IPS DF 4.7 (cell line): ENCODE results near the gene DNAJC17.

Experiments
- DNase-seq: peaks from one replicate; pipeline ENCODE4 v3.0.0-alpha.2; 2013; ENCODE audit warnings: low spot score; ENCODE audit errors: extremely low read depth

The DNAJC17 gene

DNA sequence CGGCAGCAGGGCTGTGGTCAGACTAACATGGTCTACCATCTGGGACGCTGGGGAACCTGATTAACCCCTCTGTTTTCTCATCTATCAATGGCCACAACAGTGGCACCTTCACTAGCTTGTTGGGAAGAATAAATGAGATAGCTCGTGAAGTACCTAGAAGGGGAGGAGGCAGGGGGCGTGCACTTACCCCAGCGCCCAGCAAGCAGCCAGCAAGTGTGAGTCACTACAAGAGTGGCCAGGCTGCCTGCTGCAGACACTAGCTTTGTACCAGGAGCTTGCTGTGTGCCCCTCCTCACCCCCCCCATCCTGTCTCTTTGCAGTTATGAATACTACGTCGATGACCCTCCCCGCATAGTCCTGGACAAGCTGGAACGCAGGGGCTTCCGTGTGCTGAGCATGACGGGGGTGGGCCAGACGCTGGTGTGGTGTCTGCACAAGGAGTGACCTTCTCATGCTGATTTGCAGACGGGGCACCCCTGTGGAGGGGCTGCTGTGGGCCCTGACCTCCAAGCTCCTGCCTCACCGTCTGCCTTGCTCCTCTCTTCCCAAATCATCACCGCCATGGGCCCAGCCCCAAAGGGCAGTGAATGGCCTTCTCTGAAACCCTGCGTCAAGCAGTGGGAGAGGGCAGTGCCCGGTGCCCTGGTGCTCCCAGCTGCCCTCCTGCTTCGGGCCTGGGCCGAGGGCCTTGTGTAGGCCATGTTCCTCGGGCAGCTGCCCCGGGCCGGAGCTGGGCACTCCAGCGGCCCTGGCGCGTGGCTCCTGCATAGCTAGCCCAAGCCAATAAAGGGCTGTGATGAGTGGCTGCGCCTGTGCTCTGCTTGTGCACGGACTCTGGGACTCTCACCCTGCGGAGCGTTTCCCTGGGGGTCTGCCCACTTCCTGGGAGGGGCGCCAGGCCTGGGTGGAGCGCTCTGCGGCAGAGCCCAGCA, 40.1 kb downstream of the DNAJC17 start:
- no peak for DNase-seq

DNA sequence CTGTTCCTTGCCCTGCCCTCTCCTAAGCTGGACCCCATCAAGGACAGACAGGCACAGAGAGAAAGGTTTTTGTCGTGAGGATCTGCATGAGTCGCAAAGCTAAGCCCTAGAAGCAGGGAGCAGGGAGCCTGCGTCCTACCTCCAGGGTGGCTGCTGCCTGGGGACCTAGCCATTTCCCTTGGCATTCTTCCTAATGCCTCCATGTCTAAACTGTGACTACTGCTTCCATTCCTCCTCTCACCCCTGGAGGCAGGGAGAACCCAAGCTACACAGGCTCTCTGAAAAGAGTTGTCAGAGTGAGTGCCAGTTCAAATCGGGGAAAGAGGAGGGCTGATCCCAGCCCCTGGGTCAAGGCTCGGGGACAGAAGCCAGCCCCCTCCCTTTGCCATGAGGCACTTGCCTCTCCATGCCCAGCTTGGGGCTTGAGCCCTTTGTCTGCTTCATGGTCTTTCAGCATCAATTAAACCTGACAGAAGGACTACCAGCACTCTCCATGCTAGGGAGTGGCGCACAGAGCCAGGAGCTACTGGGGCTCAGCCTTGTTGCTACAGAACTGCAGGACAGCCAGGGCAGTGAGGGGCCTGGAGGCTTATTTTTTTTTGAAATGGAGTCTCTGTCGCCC, 41.0 kb downstream of the DNAJC17 start:
- no peak for DNase-seq

DNA sequence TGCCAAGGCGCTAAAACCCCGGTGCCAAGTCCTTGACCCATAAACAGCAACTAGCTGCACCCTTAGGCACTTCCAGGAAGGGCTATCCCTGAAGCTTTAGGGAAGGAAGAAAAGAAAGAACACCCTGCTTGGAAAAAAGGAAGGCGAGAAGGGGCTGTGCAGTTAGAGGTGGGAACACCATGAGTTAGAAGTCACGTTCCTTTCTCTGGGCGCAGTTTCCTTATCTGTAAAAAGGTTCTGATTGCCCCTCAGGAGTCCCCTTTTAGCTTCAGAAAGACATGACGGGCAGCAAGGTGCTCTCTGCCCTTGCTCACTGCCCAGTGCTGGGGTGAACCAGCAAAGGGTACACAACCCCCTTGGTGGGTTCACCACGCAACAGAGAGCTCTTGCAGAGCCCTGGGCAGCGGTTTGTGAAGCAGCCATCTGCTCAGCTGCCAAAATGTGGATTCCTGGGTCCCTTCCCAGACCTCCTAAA, 42.6 kb downstream of the DNAJC17 start:
- DNase-seq: no peak

- no peak for DNase-seq
These were observed 43.3 kb downstream of the DNAJC17 start, which contains the start of gene GCHFR for GRCh38 chr15:40763801-40764628. Gene GCHFR (plus strand): TSS chr15:40764068. CDS start chr15:40764181, 113 bp downstream.

DNA sequence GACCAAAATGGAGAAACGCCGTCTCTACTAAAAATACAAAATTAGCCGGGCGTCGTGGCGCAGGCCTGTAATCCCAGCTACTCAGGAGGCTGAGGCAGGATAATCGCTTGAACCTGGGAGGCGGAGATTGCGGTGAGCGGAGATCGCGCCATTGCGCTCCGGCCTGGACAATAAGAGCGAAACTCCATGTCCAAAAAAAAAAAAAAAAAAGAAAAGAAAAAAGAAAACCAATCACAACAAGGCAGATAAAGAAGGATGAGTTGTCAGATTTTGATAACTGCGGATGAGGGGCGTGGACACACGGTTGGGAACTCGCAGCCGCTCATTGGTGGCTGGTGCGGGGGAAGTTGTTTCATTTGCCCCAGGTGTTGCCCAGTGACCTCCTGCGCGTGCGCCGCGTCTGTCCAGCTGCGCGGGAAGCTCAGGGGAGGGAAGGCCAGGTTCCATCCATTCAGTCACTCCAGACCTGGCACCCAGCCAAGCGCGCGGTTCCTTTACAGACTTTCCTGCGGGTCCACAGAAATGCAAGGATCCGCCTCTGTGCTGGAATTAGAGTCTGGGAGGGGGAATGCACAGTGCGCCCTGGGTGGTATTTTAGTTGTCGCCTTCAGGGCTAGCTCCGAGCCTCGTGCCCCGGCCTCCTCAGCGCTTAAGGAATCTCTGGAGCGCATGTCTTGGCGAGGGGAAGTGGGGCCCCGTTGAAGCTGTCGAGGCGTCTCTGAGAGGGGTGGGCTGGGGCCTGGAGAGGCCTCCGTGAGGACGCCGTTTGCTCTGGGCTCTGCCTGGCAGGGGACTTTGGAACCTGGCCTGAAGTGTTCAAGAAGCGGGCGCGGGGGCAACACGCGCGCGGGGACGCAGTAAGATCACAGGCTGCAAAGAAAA, 44.1 kb downstream of the DNAJC17 start:
- DNase-seq: no peak

GRCh38 chr15:40759961-40760360, 47.3 kb downstream of the DNAJC17 start:
- no peak for DNase-seq

DNA sequence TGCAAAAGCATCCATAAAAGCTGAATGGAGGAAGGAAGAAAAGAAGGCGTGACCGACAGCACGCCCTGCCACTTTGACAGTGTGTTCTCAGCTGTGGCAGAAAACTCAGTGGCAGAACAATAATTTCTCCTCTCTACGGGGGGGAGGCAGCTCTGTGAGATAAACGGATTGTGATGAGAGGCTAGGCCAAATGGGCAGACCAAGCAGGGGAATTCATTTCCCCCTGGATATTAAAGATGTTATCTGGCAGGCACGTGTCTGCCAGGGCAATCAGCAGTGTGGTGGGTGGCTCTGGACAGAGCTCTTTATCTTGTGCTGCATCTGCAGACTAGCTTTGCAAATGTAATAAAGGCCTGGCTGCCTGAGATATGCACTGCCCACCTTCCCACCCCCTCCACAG, 50.3 kb downstream of the DNAJC17 start:
- DNase-seq: no peak

GRCh38 chr15:40755812-40756208, 51.5 kb downstream of the DNAJC17 start:
- DNase-seq: no peak

DNA sequence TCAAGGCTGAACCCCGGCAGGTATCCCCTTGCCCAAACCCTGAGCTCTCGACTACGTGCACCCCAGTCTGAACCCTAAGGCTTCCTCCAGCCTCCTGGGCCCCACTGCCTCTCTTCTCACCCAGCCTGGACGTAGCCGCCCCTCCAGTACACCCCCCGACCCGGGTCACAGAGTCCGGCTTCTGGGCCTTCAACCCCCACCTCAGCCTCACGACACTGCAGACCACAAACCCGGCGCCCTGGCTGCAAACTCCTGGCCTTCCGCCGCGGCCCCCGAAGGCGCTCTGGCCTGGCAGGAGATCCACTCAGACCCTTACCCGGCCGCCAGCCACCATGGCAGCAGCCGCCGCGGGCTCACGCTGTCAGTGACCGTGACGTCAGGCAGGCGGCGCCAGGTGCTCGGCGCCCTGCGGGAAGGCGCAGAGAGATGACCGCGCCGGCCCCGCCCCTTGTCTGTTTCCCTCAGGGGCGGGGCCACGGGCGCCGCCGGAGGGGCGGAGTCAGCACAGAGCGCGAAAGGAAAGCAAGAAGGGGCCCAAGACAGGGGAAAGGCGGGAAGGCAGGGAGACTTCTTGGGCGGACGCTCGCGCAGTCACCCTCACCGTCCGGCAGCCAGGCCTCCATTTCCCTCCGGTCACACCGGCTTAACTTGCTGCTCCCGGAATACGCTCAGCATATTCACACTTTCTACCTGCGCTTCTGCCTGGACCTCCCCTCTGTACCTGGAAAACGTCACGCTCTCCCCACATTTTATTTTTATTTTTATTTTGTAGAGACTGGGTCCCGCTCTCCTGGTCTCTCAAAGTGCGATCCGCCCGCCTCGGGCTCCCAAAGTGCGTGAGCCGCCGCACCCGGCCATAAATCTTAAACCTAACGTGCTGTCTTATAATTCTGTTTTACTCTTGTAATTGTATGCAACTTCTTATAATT, 52.1 kb downstream of the DNAJC17 start, which contains the start of gene RMDN3:
RMDN3 (minus strand) TSS at position 372 of the 929 bp plus-strand sequence. CDS start 471 bp downstream, outside the sequence.
- DNase-seq: no peak

DNA sequence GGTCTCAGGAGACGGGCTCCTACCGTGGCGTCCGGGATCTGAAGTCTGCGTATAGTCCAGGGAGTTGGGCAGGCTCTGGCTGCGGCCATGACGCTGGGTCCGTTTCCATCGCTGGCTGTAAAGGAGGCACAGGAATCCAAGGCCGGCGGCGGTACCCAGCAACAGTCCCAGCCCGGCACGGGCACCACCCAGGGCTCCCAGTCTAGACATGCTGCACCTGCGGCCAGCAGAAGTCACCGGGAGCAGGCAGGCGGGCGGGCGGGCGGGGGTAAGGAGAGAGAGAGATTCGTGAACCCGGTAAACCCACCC, 52.7 kb downstream of the DNAJC17 start:
- no peak for DNase-seq

- DNase-seq: no peak
These were observed 55.5 kb downstream of the DNAJC17 start for GRCh38 chr15:40751745-40752144.

DNA sequence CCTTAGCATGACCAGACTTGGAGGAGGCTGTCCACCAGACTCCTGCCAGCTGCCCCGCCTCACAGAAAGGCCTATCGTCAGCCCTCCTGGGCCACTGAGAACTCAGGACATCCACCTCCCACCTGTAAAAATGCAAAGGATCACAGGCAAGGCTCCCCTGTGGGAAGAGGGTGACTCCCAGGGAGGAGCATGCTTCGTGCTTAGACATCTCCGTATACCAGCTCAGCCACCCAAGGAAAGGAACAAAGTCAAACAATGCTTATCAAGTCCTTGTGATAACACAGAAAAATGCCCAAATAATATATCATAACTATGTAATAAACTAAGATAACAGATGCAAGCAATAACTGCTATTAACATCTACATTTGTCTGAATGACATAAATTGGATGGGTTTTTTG, 56.4 kb downstream of the DNAJC17 start:
- DNase-seq: no peak

- DNase-seq: no peak
These were observed 58.1 kb downstream of the DNAJC17 start for GRCh38 chr15:40749151-40749630.

DNA sequence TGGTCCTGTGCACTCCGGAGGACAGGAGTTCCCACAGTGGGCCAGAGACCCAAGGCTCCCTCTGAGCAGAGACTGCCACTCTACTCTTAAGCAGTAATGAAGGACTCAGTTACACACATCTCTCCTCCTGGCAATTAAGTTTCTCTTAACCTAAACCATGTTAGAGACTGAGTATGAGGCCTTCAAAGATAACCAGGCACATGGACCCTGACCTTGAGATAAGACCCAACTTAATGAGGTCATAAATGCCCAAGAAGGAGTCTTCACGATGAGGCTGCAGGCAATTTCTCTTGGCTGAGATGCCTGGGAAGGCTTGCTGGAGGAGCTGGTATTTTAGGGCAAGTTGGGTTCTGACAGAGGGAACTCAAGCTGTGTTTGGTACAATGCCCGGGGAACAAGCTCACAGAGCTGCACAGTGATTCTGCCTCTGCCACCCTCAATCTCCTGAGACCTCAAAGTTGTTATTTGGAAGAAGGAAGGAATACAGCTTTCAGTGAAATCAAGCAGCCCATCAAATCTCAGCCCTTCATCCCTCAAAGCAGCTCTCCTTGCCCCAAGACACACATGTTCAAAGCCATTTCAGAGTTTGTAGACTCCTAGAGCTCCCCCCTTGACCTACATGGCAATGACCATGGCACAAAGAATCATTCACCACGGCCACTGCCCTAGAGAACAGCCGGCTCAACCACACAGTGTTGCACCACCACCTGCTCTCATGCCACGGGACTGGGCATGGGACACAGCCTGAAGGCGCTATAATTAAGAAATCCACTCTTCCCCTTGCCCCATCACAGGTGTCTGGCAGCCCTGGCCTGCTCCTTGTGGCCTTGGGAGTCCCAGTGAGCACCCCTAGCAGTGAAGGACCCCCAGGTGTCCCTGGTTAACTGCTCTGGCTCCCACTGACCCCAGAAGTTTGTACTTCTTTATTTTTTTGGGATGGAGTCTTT, 59.3 kb downstream of the DNAJC17 start:
- no peak for DNase-seq

DNA sequence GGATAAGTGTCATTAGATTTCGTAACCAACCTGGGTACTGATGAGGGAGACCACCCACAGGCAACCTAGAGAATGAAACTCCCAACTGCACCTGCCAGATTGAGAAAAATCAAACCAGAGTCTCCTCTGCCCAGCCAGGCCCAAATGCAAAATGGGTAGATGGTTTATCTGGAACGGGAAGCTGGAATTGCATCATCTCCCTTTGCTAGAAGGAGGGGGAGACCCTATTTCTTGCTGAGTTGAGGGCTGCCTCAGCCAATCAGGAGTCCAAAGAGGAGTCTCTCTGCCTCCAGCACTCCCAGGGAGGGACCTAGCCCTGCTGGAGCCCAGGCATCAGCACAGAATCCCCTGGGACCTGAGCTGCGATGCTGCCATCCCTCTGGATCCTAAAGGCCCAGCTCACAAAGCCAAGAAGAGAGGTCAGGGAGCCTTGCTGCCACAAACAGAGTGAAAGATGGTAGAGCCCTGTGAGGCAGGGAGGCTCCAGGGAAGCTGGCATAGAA, 60.3 kb downstream of the DNAJC17 start:
- no peak for DNase-seq

DNA sequence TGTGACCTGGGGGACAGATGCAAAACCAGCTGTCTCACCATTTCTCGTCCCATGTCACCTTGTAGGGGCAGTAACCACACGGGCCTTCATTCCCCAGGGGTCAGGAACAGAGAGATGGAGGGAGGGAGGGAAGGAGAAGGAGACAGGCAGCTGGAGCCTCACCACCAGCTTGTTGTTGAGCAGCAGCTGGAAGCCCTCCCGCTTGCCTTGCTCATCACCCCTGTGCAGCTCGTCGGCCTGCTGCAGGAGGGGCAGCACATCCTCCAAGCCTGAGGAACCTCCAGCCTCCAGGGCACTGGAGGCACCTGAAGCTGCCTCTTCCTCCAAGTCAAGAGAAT, 62.5 kb downstream of the DNAJC17 start:
- DNase-seq: no peak

DNA sequence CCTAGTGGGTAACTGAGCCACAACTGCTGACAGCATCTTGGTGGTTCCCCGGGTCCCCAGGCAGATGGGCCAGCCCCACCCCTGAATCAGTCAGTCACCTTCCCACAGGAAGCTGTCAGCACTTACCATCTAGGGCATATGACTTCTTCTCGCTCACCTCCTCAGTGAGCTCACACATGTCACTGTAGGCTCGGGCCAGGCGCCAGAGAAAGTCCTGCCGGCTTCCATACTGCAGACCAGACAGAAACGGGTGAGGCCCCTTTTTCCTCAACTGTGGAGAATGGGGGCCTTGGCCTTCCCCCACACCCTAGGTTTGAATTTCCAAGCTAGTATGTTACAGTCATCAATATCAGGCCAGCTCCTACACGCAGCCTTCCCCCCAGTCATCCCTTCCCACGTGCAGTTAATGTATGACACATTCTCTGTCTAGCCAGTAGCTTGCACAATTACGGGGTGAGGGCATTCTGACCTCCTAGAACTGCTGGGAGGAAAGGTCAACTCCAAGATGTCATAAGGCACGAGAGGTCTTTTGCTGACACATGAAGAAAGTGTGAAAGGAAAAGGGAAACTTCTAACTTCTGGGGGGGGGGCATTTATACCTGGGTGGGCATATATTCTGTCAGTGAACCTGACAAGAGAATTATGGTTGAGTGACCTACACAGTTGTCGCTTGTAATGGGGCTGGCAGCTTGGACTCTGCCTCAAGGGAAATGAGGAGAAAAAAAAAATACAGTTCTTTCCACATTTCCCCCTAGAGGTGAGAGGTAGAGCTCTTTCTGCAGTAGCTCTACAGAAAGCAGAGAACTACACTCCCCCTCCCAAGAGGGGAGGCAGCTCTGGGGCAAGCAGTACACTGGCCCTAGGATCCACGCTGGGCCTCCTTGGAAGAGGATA, 63.1 kb downstream of the DNAJC17 start:
- no peak for DNase-seq
